NCI-H1048 (cell line): ENCODE data around the gene LYPD6.
A peak's percentile ranks its signal among the peaks of the same experiment; 100 is the strongest.
"Not testable (repeated sequence)": the region's sequence is repeated elsewhere in the genome, so short reads cannot be mapped to it uniquely, and the experiment has no call there.

Experiments
- DNase-seq: peaks from one replicate; lab custom pipeline; 2025; lab: John Stamatoyannopoulos, UW

Gene LYPD6, protein sequence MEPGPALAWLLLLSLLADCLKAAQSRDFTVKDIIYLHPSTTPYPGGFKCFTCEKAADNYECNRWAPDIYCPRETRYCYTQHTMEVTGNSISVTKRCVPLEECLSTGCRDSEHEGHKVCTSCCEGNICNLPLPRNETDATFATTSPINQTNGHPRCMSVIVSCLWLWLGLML

GRCh38 chr2:149330127-149331022 lies at the start of gene LYPD6:
Gene LYPD6 (plus strand): TSS chr2:149330587. CDS start chr2:149437709, 107,122 bp downstream.
- peak; percentile 48 for DNase-seq

GRCh38 chr2:149281441-149281840 lies 48.9 kb upstream of the LYPD6 start:
- DNase-seq, result no peak

DNA sequence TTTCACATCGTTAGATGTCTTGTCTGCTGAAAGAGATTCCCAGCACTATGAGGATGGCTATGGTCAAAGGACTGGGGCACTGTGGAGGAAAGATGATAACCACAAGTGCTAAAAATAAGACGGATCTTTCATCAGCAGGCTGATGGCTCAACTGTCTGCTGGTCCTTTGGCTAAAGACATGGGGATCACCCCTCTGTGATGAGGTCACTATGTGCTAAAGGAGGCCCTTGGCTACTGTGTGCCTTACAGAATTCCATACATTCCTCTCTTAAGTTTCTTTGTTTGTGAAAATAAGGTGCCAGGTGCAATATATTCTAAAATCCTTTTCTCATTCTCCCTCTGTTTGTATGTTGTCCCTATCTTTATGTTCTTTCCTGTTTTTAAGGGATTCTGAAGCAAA lies 39.7 kb upstream of the LYPD6 start:
- no peak for DNase-seq

DNA sequence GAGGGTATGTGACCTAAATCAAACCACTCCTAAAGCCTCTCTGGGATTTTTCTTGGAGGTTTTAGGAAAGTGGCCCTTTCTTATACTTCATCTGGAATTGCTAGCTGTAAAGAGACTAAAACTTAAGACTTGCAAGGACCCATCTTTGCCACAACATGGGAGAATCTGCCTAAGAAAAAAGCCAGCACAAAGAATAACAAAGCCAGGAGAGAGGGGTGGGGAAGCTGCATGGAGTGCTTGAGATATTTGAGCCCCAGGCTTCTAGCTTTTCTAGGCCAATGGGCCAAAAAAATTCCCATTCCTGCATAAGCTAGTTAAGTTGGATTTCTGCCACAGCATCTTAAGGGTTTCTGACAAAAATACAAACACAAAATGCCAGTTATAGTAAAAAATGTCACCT lies 38.5 kb upstream of the LYPD6 start:
- no peak for DNase-seq

DNA sequence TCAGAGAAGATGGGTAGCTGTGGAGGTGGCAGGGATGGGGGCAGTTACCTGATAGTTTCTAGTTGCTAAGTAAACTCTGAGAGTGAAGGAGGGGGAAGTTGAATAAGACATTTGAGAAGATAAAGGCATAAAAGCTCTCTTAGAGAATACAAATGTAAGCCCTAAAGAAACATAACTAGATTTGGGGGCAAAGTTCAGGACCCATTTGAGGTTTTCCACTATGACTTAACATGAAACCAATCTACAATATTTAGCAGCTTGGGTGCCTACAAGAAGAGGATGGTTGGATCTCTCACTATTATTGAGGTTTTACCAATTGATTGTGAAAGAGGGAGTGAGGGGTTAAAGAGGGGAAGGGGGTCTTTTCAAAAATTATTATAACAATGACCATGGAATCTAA lies 34.4 kb upstream of the LYPD6 start:
- DNase-seq, result no peak

DNA sequence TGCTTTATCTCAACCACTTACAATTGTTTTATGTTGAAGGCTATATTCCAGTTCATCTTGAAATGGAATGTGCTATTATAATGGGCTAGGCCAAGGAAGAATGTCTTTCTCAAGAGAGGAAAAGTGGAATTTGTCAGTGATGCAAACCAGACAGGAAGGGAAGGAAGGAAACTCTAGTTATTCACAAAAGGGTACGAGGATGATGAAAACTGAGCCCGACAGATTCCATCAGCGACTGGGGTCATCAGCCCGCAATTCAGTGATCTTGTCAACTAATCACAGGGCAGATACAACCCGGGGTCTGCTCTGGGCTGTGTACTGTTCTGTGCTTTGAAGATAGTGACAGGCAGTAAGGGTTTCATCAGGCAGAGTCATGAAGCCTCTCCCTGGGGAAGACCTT lies 23.4 kb upstream of the LYPD6 start:
- no peak for DNase-seq

DNA sequence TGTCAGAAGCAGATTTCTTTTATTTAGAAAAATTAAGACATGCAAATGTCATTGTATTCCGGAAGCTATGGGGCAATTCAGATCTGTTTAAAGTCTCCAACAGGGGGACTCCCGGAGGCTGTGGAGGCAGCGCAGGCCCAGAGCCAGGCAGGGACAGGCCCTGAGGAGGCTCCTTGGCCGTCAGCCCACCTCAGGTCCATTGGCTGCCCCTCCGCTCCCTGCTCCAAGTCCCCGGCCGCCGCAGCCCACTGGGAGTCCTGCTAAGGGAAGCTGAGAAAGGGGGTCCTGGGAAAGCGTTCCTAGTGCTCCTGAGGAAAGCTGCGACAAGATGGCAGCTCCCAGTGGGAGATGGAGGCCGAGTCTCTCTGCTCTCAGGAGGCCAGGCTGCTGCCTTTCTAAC lies 20.0 kb upstream of the LYPD6 start:
- no peak for DNase-seq

GRCh38 chr2:149312039-149312438 lies 18.3 kb upstream of the LYPD6 start:
- DNase-seq, result no peak

GRCh38 chr2:149313512-149313972 lies 16.8 kb upstream of the LYPD6 start:
- DNase-seq, result no peak

DNA sequence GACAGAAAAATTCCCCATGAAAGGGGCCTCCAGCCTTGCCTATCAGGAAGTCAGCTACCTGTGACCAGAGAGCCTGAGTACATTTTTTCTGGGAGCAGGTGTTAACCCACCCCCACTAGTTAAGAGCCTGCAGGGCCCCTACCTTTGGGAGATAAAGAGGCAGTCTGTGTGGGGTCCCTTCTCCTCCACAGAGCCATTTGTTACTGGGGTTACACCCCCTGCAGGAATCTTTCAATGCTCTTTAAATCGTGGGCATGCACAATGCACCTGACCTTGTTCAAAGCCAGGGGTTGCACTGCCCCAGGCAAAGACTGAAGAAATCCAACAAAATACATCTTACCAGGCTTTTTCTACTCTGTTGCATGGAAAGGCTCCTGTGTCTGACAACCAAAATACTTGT lies 15.7 kb upstream of the LYPD6 start:
- DNase-seq, result no peak

DNA sequence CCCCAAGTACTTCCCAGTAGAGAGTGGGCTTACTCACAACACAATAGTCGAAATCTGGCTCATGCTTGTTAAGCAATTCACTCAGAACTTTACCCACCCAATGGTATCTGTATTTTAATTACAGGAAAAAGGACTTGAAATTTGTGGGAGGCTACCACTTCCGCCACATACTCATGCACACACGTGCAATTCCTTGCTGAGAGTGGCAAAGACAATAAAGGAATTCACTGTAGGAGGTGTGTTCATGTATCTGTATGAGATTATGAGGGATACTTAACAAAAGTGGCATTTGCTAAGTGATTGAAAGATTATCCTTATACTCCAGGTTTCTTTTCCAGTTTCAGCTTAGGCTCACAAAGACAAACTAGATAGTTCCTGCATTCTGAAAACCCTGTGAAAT lies 14.9 kb upstream of the LYPD6 start:
- DNase-seq, result no peak

GRCh38 chr2:149318566-149318965 lies 11.8 kb upstream of the LYPD6 start:
- not testable (repeated sequence) for DNase-seq

DNA sequence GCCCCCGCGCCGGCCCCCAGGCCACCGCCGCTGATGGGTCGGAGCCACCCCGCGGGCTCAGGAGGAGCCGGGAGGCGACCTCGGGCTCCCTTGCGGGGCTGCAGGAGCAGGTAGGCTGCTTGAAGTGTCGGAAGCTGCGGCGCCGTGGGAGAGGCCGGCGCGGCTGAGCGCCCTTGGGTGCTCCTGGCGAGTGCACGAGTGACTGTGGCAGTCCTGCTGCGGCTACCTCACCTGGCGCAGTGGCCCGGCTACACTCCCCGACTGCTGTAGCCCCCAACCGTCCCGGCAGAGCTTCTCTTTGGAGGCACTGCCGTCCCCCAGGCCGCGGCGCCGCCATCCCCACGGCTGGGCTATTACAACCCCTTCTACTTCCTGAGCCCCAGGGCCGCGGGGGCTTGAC lies 10.0 kb upstream of the LYPD6 start:
- DNase-seq, result no peak

GRCh38 chr2:149329068-149329467 lies 1.3 kb upstream of the LYPD6 start:
- no peak for DNase-seq

GRCh38 chr2:149329489-149330126 lies 779 bp upstream of the LYPD6 start:
- DNase-seq, result no peak

DNA sequence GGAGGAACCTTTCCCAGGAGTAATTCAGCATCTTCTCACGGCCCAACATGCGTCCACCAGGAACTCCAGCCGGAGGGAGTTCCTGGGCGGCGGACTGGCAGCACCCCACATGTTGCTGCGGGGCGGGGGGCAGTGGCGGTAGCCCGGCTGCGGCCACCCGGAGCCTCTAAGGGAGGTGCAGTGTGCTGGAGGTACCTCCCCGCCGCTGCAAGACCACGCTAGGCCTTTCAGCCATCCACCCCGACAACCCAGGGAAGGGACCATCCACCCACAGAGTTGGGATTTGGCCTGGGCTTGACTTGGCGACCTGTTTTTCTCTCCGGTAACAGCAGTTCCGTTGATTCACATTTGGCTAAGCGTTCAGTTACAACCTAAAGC lies 625 bp downstream of the LYPD6 start:
- no peak for DNase-seq

GRCh38 chr2:149332364-149332763 lies 2.0 kb downstream of the LYPD6 start:
- no peak for DNase-seq

DNA sequence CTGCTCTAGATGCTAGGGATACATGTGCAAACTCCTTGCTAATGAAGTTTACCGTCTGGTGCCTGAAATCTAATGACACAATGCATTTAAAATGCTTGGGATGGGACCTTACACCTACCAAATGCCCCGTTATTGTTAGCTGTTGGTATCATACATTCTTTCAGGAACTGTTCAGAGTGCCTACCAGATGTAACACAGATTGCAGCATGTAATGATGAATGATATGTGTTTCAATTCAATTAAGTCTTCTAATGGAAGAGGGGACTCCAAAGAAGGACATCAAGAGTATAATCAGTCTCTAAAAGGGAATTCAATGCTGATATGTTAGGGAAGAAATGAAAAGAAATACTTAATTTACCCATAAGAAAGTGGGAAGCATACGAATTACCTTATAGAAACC lies 3.2 kb downstream of the LYPD6 start:
- DNase-seq, result no peak

DNA sequence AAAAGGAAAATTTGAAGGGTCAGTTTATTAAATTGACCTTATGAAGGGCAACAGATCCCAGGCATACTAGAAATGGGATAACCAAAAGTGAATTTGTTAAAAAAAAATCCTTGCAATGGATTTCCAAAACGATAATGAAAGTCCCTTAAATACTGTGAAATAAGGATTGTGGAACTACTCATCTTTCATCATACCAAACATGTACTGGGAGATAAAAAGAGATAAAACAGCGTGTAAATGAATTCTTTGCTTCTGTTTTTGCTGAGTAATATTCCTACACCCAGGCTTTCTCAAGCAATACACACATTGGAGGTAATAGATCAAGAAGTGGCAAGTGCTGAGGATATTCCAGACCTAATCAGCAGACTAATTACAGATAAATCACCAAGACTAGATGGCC lies 3.8 kb downstream of the LYPD6 start:
- DNase-seq, result no peak

DNA sequence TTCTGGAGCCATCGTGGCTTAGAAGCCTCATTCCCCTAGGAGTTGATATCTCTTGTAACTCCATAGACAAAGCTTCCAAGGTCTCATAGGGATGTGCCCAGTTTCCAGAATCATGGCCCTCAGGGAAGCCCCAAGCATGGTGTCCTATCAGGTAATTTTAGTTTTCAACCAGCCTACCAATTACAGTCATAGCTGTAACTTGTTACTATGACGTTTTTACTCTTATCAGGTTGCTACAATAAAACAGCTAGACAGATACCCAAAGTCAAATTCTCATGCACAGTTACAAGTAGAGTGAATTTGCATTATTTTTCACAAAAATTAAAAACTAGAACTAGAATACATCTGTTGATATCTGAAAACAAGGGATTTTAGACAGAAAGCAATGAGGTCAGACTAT lies 8.9 kb downstream of the LYPD6 start:
- no peak for DNase-seq

GRCh38 chr2:149342509-149342908 lies 12.1 kb downstream of the LYPD6 start:
- DNase-seq, result no peak

DNA sequence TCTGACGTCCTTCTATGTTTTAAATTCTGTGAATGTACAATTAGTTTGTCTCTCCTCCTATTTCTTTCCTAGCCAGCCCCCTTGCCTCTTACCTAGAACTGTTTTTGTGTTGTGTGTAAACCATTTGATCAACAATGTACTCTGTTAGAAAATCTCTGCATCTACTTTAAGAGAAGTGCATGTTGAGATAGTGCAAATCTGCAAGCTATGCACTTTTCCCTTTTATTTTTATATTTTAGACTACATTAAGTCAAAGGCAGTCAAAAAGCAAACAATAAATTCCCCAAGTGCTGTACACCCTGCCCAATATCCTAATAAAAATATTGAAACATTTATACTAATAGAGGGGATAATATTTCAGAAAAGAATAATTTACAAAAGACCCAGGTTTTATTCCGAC lies 13.7 kb downstream of the LYPD6 start:
- DNase-seq, result no peak

- DNase-seq, result no peak
Measured at GRCh38 chr2:149346272-149346671, 15.9 kb downstream of the LYPD6 start.
